Hematopoietic multipotent progenitor cell treated with erythropoietin and hydrocortisone succinate and interleukin-3 and kit ligand, for 4 days (in vitro differentiated cells): ENCODE results near the gene SH3TC1.

Source experiments
- DNase-seq: peaks from one replicate; pipeline ENCODE4 v3.0.0-alpha.2; 2015

SH3TC1 gene

DNA sequence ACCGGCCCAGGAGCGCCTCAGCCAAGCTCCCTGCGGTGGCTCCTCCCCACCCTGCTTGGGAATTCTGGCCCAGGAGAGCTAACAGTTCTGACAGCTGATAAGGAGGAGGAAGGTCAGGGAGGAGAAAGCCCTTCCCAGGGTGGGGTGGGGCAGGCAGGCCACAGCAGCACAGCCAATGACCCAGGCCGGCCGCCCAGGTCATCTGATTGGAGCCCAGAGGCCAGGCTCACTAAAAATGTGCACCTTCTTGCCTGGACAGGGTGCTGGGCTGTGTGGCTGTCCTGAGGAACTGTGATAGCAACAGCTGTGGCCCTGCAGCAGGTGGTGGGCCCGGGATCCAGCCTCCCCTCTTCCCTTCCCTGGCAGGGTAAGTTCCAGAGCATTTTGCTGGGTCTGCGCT, 17.2 kb upstream of the SH3TC1 start:
- no peak for DNase-seq

DNA sequence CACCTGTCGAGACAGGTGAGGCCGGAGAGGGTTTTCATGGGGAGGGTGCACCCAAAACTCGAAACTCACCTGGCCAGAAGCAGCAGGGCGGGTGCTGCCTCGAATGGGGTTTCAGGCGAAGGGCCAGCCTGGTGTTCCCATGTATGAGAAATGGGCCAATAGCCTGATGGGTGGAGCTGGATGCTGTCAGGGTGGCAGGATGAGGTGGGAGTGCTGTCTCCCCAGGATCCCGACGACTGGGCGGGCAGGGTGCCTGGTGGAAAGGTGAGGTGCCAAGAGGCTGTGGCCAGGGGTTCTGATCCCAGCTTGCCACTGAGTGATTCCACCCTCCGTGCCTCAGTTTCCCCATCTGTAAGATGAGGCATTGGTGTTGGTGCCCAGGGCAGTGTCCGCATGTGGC, 16.8 kb upstream of the SH3TC1 start:
- no peak for DNase-seq

DNA sequence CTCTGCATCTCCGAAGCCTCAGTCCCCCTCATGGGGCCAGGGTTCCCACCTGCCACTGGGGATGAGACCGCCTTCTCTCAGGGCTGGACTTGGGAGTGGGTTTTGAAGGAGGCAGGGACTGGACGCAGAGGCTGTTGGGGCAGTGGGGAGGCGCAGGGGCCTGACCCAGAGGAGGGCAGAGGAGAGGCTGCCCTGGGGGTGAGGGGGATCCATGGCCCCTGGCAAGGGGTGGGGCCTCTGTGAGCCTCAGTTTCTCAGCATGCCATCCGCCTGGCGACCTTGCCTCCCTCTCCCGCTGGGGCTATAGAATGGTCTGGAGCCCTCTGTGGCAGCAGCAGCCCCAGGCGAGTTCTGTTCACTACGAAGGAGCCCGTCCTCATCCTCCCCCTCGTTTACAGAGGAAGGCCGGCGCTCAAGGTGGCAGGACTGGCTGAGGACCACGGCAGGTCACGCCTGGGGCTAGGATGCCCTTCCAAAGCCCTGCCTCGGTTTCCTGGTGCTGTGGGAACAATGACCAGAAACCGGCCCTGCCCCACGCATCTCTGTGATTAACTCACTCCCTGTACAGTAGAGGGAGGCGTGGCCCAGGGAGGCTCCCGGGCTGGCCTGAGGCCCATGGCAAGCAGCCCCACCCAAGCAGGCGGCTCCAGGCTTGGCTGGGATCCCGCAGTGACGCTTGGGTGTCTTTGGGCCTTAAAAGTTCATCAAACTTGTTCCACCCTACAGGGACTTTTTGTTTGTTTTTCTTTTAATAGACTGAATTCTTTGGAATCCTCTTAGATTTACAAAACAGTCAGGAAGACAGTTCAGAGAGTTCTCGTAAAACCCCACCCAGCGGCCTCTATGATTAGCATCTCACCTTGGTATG, 16.0 kb upstream of the SH3TC1 start:
- peak; percentile 65 for DNase-seq

DNA sequence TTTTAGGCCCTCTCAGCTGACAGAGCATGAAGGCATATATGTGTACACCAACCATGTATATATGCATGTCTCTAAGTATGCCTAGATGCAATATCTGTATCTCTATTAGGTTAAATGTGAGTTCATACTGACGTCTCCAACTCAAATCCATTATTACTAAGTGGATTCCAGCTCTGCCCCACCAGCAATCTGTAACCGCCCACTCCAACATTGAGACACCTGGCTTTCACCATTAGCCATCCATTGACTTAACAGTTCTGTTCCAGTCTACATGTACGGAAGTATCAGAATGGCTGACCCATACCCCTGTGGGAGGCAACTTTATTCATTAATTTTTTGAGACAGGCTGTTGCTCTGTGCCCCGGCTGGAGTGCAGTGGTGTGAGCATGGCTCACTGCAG, 15.0 kb upstream of the SH3TC1 start:
- DNase-seq, result no peak

- no peak for DNase-seq
These were observed 13.8 kb upstream of the SH3TC1 start for GRCh38 chr4:8185295-8185694.

DNA sequence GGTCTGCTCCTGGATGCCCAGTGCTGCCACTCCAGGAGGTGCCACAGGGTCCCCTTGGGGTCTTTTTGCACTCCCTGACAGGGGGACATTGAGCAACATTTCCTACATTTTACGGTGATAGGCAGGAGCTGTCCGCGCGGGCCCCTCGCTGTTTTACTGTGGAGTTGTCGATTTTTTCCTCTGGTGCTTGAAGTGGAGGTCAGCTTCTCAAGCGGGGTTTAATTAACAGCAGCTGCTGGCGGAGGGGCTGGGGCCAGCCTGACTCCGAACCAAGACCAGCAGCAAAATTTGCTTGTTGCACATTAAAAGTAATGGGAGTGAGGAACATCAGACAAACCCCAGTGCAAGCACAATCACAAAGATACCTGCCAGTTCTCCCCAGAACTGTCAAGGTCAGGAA, 13.2 kb upstream of the SH3TC1 start:
- DNase-seq, result no peak

DNA sequence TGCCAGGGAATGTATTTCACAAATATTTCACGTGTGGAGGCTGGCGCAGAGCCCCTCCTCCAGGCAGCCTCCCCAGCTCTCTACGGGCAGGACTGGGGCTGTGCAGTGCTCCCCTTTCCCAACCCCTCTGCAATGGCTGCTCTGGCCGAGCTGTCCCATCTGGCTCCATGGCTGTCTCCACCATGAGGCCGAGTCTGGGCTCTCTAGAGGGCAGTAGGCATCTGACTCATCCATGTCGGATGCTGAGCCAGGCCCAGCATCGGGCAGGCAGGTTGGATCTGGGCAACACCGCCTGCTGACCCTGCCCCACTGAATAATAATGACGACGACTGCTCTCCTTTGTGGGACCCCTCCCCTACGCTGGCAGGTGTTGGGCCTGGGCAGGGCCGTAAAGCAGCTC, 11.0 kb upstream of the SH3TC1 start:
- no peak for DNase-seq

GRCh38 chr4:8188743-8189550, 10.1 kb upstream of the SH3TC1 start:
- DNase-seq, result peak; percentile 56

DNA sequence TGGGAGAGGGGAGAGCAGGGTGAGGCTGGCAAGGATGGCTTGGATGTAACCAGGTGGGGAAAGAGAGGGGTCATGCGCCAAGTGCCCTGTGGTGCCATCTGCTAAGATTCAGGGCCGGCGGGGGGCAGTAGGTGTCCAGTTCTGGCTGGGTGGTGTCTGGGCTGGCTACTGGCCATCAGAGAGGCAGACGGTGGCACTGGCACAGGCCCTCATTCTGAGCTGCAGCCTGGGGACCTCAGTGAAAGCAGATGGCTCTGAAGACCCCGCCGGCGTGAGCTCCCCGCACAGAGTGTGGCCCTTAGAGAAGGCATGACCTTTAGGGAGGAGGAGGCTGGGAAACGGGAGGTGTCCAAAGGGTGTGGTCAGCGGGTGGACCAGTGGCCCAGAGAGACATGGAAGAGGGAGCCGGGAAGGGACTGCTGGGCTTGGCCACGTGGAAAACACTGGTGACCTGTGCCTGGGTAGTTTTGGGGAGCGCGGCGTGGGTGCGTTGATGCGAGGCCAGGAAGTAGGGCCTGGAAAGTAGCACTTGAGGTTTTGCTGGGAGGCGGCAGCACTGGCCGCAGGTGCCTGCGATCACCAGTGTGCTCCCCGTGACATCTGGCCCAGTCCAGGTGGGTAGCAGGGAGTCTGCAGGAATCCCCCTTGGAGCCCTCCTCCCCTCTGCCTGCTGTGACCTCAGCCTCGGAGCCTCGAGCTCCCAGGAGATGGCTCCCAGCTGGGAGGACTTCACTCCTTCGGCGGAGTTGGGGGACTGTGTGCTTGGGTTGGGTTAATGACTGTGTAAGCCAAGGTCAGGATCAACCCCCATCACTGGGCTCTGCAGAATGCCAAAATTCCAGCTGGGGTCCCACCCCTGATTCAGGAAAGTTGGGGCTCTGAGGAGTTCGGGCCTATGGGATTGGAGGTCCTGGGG, 9.3 kb upstream of the SH3TC1 start:
- no peak for DNase-seq

GRCh38 chr4:8191136-8191747, 7.8 kb upstream of the SH3TC1 start:
- peak; percentile 96 for DNase-seq

- DNase-seq, result peak; percentile 96
These were observed 6.0 kb upstream of the SH3TC1 start for GRCh38 chr4:8192748-8193738.

GRCh38 chr4:8194306-8195242, 4.5 kb upstream of the SH3TC1 start:
- no peak for DNase-seq

DNA sequence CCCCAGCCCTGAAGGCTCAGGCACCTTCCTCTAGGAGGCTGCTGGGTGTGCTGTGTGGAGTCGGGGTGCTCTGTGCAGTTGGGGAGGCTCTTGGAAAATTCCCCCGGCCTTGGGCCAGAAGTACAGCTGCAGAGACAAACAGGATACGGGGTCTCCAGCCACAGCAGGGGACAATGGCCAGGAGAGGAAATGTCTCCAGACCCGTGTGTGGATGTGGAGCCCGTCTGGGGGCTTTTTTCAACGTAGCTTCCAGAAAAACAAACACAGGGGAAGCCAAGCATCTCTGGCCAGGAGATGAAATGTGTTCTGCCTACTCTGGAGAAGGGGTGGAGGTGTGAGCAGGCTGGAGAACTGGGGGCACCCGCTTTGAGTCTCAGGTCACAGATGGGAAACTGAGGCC, 3.7 kb upstream of the SH3TC1 start:
- DNase-seq, result no peak

DNA sequence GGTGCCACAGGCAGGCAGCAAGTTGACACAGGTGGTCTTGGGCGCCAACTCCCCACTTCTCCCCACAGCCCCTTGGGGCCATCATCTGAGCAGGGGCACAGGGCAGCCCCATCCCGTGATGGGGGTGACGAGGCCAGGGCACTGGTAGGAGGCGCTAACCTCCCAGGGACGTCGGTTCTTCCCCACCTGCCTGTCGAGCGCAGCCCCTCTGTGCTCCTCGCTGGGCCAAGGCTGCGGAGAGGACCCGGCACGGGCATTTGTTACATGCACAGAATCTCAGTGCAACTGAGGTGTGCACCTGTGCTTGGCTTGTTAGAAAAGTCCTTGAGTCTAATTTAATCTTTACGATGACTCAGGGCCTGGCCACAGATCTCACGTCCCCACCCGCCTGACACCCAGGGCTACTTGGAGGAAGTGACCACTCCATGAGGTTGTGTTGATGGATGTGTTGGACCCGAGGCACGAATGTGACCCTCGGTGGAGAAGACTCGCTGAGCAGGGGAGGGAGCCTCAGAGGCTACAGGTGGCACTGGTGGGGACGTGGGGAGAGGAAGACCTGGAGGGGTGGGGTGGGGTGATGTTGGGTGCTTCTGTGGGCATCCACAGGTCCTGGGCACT, 3.1 kb upstream of the SH3TC1 start:
- no peak for DNase-seq

GRCh38 chr4:8197521-8197920, 1.6 kb upstream of the SH3TC1 start:
- no peak for DNase-seq

DNA sequence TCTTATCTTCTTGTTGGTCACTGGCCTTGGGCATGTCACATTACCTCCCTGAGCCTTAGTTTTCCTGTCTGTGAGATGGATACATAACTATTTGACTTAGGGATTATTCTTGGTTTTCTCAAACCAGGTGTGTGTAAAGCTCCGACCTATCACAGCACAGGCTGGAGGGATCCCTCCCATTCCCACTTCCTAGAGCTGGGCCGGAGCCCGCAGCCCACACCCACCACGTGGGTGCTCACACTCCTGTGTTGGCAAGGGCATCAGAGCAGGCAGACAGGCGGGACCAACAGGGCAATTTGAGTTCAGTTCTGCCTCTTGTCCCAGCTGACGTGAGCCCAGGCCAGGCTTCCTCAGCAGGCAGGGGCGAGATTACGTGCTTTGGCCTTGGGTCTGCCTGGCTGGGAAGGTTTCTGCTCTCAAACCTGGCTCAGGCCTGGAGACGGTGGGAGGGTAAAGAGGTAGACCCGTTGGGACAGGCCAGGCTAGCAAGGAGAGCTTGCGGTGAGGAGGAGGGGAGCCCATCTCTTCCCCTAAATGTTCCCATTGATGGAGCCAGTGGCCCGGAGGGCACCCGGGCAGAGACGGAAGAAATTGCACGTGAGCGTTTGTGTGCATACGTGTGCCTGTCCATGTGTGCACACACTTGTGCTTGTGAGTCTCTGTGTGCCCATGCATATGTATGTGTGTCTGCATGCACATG, 734 bp upstream of the SH3TC1 start:
- no peak for DNase-seq

GRCh38 chr4:8199594-8200301, 658 bp downstream of the SH3TC1 start:
- no peak for DNase-seq

DNA sequence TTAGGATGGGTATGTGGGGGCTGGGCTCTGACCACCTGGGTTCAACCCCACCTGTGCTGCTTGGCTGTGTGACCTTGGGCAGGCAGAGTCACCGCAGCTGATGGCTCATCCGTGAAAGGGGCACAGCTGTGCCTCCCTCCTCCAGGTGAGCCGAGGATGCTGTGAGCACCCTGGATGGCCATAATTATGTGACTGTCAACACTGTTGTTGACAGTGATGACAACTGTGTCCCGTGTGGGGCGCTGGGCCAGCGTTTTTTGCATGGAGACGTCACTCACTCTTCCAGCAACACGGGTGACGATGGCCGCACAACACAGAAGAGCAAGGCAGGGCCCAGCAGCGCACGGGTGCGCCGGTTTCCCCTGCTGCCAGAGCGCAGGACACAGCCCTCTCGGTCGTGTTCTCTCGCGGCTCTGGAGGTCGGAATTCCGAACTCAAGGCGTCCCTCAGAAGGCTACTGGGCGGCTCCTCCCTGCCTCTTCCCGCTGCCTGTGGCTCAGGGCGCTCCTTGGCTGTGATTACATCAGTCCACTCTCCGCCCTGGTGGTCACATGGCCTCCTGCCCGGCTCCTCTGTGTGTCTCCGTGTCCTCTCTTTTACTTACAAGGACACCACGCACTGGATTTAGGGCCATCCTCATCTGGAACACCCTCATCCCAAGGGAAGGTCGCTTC, 1.3 kb downstream of the SH3TC1 start:
- DNase-seq, result no peak
